ENCODE data around the gene ADGRF5.
"Not testable (repeated sequence)": the region's sequence is repeated elsewhere in the genome, so short reads cannot be mapped to it uniquely, and the experiment has no call there.

ADGRF5 gene

GRCh38 chr6:46848684-46849360, 72.9 kb downstream of the ADGRF5 start:
- DNase-seq (ENCODE audit: low read depth in 2 of 2): peak; percentile 80 to 82
- peak; percentile 86 for TF ChIP-seq CTCF (IDR thresholded peaks at IDR 0.05; ENCODE audit: low read depth, low read length)
- no peak overlapping the region for H3K4me3 ChIP-seq (replicated peaks in 1 of 2; ENCODE audit: low read depth in 2 of 2, low read length in 2 of 2)

GRCh38 chr6:46845126-46845525, 76.6 kb downstream of the ADGRF5 start:
- TF ChIP-seq CTCF (IDR thresholded peaks at IDR 0.05; ENCODE audit: low read depth, low read length): no peak
- no peak for DNase-seq (ENCODE audit: low read depth in 2 of 2)
- no peak overlapping the region for H3K4me3 ChIP-seq (replicated peaks in 1 of 2; ENCODE audit: low read depth in 2 of 2, low read length in 2 of 2)

GRCh38 chr6:46842252-46842846, 79.4 kb downstream of the ADGRF5 start:
- H3K4me3 ChIP-seq (replicated peaks in 1 of 2; ENCODE audit: low read depth in 2 of 2, low read length in 2 of 2); DNase-seq (ENCODE audit: low read depth in 2 of 2): not testable (repeated sequence)

DNA sequence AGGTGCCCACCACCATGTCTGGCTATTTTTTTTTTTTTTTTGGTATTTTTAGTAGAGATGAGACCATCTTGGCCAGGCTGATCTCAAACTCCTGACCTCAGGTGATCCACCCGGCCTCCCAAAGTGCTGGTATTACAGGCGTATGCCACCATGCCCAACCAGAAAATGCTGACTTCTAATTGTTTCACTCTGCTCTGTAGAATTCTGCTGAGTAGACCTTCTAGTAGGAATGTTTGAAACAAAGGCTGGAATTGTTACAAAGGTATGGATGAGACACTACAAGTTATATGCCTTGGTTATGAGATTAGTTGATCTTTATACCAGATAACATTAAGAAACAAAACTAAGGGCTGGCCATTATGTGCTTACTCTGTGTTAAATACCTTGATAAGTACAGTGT, 83.7 kb downstream of the ADGRF5 start:
- no peak overlapping the region for H3K4me3 ChIP-seq (replicated peaks in 1 of 2; ENCODE audit: low read depth in 2 of 2, low read length in 2 of 2)
- DNase-seq (ENCODE audit: low read depth in 2 of 2): no peak
- no peak for TF ChIP-seq CTCF (IDR thresholded peaks at IDR 0.05; ENCODE audit: low read depth, low read length)

GRCh38 chr6:46834991-46835390, 86.7 kb downstream of the ADGRF5 start:
- not testable (repeated sequence) for DNase-seq (ENCODE audit: low read depth in 2 of 2); H3K4me3 ChIP-seq (replicated peaks in 1 of 2; ENCODE audit: low read depth in 2 of 2, low read length in 2 of 2)

- DNase-seq (ENCODE audit: low read depth in 2 of 2); H3K4me3 ChIP-seq (replicated peaks in 1 of 2; ENCODE audit: low read depth in 2 of 2, low read length in 2 of 2): not testable (repeated sequence)
Measured at GRCh38 chr6:46834257-46834916, 87.4 kb downstream of the ADGRF5 start.

DNA sequence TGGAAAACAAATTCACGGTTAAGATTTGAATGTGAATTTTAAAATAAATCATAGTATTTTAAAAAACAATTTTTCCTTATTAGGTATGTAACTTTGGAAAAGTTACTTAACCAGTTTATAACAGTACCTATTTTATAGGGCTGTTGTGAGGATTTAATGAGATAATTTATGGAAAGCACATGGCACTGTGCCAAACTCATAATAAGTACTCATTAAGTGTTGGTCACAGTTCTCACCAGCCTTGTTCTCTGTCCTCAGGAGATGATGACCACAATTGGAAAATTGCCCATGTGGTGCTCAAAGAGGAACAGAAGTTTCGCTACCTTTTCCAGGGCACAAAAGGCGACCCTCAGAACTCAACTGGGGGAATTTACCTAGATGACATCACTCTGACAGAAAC, 88.9 kb downstream of the ADGRF5 start:
- H3K4me3 ChIP-seq (replicated peaks in 1 of 2; ENCODE audit: low read depth in 2 of 2, low read length in 2 of 2): no peak overlapping the region
- no peak for TF ChIP-seq CTCF (IDR thresholded peaks at IDR 0.05; ENCODE audit: low read depth, low read length)
- no peak for DNase-seq (ENCODE audit: low read depth in 2 of 2)

- TF ChIP-seq CTCF (IDR thresholded peaks at IDR 0.05; ENCODE audit: low read depth, low read length): no peak
- H3K4me3 ChIP-seq (replicated peaks in 1 of 2; ENCODE audit: low read depth in 2 of 2, low read length in 2 of 2): no peak overlapping the region
- no peak for DNase-seq (ENCODE audit: low read depth in 2 of 2)
Measured at GRCh38 chr6:46828939-46829338, 92.8 kb downstream of the ADGRF5 start.
